GM18907 (cell line): ENCODE measurements around the gene RIT1.

Experiments used
- ATAC-seq: cut with Tn5 transposase; IDR thresholded peaks from one replicate; pipeline ENCODE4 v1.9.1; 2021; ENCODE audit warnings: mild to moderate bottlenecking, moderate library complexity; ENCODE audit not compliant: unreplicated experiment

RIT1 gene

GRCh38 chr1:155911156-155912055 lies at the start of gene RIT1:
TSS of gene RIT1 (minus strand) at chr1:155911349. CDS start at chr1:155910761, 588 bp downstream.
- peak; percentile 81 for ATAC-seq

DNA sequence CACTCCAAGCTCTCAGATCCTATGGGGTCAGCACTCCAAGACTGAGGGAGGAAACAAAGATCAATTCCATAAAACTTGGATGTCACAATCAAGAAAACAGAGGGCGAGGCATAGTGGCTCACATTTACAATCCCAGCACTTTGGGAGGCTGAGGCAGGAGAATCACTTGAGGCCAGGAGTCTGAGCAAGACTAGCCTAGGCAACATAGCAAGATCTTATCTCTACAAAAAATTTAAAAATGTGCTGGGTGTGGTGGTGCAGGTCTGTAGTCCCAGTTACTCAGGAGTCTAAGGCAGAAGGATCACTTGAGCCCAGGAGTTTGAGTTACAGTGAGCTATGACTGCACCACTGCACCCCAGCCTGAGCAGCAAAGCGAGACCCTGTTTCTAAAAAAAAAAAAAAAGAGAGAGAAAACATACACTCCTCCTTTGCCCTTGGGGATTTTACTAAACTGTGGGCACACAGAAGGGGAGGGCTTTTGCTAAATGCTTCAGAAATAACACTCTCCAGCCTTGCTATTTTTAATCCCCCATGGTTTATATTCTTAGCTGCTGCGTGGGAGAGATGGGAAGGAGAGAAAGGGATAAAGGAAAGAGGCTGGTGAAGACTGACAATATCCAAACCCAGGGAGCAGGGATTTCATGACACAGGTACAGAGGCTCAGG lies 49.1 kb upstream of the RIT1 start:
- ATAC-seq = no peak

DNA sequence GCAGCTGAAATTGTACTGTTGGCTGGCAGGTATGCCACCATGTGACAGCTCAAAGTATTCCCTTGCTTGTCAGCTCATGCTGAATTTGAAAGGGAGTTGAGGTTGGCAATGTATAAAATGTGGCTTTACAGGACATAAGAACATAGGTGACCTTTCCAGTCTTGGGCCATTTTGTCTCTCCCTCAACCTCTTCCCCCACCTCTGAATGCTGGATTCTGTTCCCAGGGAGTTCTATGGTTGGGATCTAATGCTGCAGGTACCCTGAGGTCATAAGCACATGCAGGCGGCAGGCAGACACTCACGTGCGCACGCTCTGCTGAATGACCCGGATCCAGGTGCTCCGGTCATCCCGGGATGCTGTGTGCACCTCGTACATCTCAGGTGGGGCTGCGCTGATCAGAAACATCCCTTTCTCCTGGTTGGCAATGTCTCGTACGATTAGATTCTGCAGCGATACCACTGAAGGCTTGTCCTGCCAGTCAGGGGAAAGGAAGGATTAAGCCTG lies 46.3 kb upstream of the RIT1 start:
- ATAC-seq = no peak

- ATAC-seq = no peak
Measured at GRCh38 chr1:155954645-155955044, 43.5 kb upstream of the RIT1 start.

GRCh38 chr1:155952505-155952890 lies 41.3 kb upstream of the RIT1 start:
- no peak for ATAC-seq

DNA sequence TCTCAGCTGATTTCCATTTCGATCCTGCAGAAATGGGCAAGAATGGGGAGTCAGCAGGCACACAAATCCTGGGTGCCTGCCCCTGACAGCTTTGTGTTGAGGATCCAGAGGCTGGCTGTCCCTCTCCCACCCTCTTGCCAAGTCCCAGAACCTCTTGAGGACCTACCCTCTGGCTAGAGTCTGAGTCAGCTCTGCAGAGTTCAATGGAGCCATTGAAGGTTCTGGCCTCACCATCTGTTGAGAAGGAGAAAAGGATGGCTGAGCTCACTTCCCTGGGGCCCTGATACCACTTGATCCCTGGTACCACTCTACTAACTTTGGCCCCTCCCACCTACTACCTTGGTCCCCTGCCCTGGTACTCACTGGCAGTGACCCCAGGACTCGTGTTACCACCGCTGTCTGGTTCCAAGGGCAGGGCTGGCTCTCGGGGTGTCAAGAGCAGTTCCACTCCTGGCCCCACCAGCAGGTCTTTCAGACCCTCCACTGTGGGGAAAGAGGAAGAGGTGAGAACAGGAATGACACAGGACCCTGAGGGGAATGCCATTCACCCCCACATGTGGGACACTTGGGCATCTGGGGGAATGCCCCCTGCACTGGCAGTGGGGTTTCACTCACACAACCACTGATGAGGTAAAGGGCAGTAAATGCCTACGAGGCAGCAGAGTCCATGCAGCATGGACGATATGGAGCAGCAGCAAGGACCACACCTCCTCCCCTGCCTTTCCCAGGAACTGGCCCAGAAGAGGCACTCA lies 40.8 kb upstream of the RIT1 start:
- no peak for ATAC-seq

DNA sequence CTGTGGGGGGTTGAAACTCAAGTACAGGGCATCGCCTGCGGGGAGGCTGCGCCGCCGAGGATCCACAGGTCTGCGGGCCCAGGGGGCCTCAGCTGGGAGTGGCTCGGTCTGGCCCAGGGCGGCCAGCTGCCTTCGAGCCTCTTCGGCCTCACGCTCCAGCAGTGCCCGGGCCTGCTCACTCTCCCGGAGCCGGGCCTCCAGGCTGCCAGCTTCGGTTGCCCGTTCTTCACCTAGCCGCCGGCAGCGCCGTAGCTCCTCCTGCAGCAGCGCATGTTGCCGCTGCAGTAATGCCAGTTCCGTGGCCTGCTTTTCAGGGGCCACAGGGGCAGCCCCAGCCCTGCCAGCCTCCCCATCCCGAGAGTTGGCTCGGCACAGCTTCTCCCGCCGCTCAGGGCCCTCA lies 39.7 kb upstream of the RIT1 start:
- ATAC-seq = no peak

- ATAC-seq = no peak
Measured at GRCh38 chr1:155947741-155948140, 36.6 kb upstream of the RIT1 start.

GRCh38 chr1:155947292-155947691 lies 36.1 kb upstream of the RIT1 start:
- no peak for ATAC-seq

DNA sequence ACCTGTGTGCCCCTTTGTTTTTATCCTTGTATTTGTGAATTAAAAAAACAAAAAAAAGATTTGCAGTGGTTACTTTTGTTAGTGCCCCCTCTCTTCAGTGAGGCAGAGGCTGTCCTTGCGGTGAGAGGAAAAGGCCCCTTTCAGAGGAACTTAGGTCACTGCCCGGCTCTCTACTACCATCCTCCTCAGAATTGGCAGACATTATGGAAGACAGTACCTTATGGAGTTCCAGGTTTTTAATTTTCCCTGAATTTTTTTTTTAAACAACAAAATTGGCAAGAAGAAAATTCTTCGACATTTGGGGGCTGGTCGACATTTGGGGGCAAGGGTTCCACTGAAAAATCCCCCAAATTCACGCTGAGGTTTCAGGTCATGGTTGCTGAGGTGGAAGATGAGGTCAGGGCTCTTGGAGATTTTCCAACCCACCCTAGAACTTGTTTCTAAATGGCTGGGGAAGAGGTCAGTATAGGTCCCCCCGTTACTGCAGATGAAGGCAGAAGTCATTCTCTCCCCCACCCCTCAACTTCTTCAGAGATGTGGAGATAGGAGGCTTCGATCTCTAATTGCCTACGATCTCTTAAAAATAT lies 35.6 kb upstream of the RIT1 start:
- peak; percentile 9 for ATAC-seq

DNA sequence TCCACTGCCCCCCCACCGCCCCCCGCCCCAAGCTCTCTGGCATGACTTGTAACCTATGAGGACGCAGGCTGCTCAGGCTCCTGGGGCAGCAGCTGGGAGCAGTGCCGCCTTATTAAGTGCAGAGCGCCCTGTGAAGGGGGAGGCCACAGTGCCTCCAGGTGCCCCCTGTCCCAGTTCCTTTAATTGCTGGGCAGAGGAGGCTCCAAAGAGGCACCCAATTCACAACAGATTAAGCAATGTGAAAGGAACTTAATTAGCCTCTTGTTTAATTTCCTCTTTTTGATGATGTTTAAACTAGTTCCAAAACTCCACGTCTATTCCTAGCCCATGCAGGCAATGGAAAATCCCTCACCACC lies 33.3 kb upstream of the RIT1 start:
- ATAC-seq = no peak

- ATAC-seq = no peak
Measured at GRCh38 chr1:155942578-155943141, 31.5 kb upstream of the RIT1 start.

- no peak for ATAC-seq
Measured at GRCh38 chr1:155941845-155942531, 30.8 kb upstream of the RIT1 start.

DNA sequence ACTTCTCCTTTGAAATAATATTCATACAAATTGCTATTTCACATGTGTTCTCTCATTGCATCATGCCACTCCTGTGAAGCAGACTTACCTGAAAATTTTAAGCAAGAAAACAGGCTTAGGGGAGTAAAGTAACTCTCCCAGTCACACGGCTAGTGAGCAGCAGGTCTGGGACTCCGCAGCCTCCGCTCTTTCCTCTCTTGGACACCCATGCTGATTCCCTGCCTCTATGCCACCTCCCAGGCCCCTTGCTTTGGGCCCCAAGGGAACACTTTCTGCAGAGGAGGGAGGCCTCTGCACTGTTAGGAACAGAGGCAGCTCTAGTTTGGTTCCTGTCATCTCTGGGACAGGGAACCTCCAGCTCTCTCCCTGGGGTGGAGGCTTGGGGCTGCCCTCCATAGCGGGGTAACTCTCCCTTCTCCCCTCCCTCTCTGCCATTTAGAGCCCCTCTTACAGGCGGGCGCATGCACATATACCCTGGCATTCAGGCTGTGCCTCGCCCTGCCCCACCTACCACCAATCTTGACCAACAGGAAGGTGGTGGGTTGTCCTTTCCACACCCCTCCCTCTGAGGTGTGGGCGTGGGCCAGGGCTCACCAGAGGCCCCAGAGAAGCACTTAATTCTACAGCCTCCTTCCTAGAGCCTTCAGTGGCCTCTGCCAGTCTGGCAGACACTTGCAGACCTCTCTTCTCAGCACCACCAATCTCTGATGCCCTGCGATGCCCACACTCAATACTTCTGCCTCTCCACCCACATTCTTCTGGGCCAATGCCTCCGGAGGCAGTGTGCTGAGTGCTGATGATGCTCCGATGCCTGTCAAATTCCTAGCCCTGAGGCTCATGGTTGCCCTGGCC lies 30.1 kb upstream of the RIT1 start, which contains the start of gene RXFP4:
Gene RXFP4, plus strand, starts transcription at position 646 of the 852 bp plus-strand sequence. Its CDS starts 72 bp downstream, at position 718.
- no peak for ATAC-seq

DNA sequence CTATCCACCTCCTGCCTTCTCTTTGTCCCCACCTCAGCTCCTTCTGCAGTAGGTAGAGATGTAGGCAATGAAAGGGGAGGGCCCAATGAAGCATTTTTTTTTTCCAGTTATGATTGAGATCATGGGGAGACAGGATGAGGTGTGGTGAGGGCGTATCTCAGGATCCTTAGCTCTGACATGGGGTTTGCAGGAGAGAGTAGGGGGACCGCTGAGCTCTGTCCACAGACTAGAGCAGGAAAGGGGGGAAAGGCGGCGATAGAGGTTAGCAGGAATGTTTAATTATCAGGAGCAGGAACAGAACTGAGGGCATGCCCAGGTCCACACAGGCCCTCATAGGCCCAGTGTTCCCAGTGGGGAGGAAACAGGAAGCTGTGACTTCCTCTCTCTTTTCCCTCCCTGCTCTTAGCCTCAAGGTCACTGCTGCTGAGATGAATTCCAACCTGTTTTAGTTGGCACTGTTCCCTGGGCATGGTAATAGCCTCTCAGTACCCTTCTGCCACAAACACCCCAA lies 29.4 kb upstream of the RIT1 start:
- no peak for ATAC-seq

GRCh38 chr1:155938220-155938627 lies 27.1 kb upstream of the RIT1 start:
- no peak for ATAC-seq

GRCh38 chr1:155934936-155935590 lies 23.9 kb upstream of the RIT1 start:
- ATAC-seq = no peak
